H1 (cell line): ENCODE data around the gene RAB40B. TPM values are rescaled to one million over a fixed set of nuclear protein-coding genes. Genes with fewer than 3 reads are reported as not detected.

ENCODE experiments used
- CTCF ChIA-PET: fragments of 300-600 bp; sonication (Branson Sonifier 250); formaldehyde crosslinking; loops from one replicate; lab custom pipeline; 2021; ENCODE audit not compliant: partially characterized antibody; lab: Charles Lee
- POLR2A ChIA-PET: fragments of 300-600 bp; sonication (Branson Sonifier 250); formaldehyde crosslinking; loops from one replicate; lab custom pipeline; 2021; ENCODE audit warnings: inconsistent platforms; ENCODE audit not compliant: partially characterized antibody; lab: Charles Lee
- DNase-seq, 2 experiments: peaks; one replicate each; pipeline versions ENCODE4 v3.0.0 to v3.0.0-alpha.2; 2010 to 2022; ENCODE audit warnings: low spot score in 2 of 2, low read depth in 1 of 2, mixed read lengths in 1 of 2
- FAIRE-seq: peaks from 2 replicates; lab custom pipeline; 2011; peaks lifted over from hg19 to GRCh38; lab: Jason Lieb, UNC
- H2AFZ ChIP-seq: 2 replicates; pipeline ENCODE4 v1.8.1; 2012; ENCODE audit warnings: low read length, inconsistent platforms
- H2AK5ac ChIP-seq: 2 replicates; pipeline ENCODE4 v1.6.1; 2013; ENCODE audit warnings: low read depth, low read length
- H2BK120ac ChIP-seq: replicated peaks from 2 replicates; pipeline ENCODE3; 2013; ENCODE audit warnings: low read depth, low read length, inconsistent platforms
- H2BK12ac ChIP-seq: 2 replicates; pipeline ENCODE4 v1.6.1; 2013; ENCODE audit warnings: low read depth, low read length
- H2BK15ac ChIP-seq: 2 replicates; pipeline ENCODE4 v1.6.1; 2013; ENCODE audit warnings: low read length
- H2BK20ac ChIP-seq: 2 replicates; pipeline ENCODE4 v1.6.1; 2013; ENCODE audit warnings: low read length
- H2BK5ac ChIP-seq: 2 replicates; pipeline ENCODE4 v1.6.1; 2013; ENCODE audit warnings: low read depth, low read length
- H3K14ac ChIP-seq: 2 replicates; pipeline ENCODE4 v1.6.1; 2013; ENCODE audit warnings: inconsistent platforms; ENCODE audit not compliant: insufficient read length
- H3K18ac ChIP-seq: 2 replicates; pipeline ENCODE4 v1.6.1; 2013; ENCODE audit warnings: low read length; ENCODE audit errors: extremely low read depth
- H3K23ac ChIP-seq: 2 replicates; pipeline ENCODE4 v1.6.1; 2013; ENCODE audit warnings: inconsistent platforms; ENCODE audit not compliant: insufficient read length
- H3K23me2 ChIP-seq: 2 replicates; pipeline ENCODE4 v1.6.1; 2013; ENCODE audit warnings: low read depth, low read length
- H3K27ac ChIP-seq: 2 replicates; pipeline ENCODE4 v1.6.1; 2011; ENCODE audit warnings: low read depth, low read length, inconsistent platforms
- H3K27me3 ChIP-seq, 4 experiments: replicated peaks in 1 of 4; 1 replicate in 1 of 4; 2 replicates in 3 of 4; pipeline versions ENCODE4 v1.6.1 to v1.8.1; 2011 to 2013; ENCODE audit warnings: low read length in 3 of 4, mild to moderate bottlenecking in 3 of 4, inconsistent platforms in 2 of 4, mixed read lengths in 2 of 4, moderate library complexity in 1 of 4; ENCODE audit not compliant: control insufficient read depth in 3 of 4, insufficient read depth in 3 of 4; ENCODE audit errors: extremely low read depth in 1 of 4
- H3K36me3 ChIP-seq, 4 experiments: 2 replicates each; pipeline versions ENCODE4 v1.6.1 to v1.8.1; 2011 to 2013; ENCODE audit warnings: mild to moderate bottlenecking in 4 of 4, low read length in 3 of 4, moderate library complexity in 2 of 4, control low read depth in 1 of 4, inconsistent platforms in 1 of 4; ENCODE audit not compliant: insufficient read depth in 4 of 4, control insufficient read depth in 2 of 4
- H3K4ac ChIP-seq: replicated peaks from 2 replicates; pipeline ENCODE3; 2013; ENCODE audit warnings: low read length, low read depth, mixed read lengths, inconsistent platforms; ENCODE audit not compliant: insufficient read length
- H3K4me1 ChIP-seq, 4 experiments: replicated peaks in 1 of 4; 1 replicate in 1 of 4; 2 replicates in 3 of 4; pipeline versions ENCODE4 v1.6.1 to v1.8.1; 2011 to 2013; ENCODE audit warnings: low read length in 3 of 4, inconsistent platforms in 2 of 4, mixed read lengths in 1 of 4; ENCODE audit not compliant: insufficient read depth in 4 of 4, control insufficient read depth in 3 of 4
- H3K4me2 ChIP-seq, 2 experiments: 2 replicates each; pipeline versions ENCODE4 v1.6.1 to v1.8.1; 2011 to 2013; ENCODE audit warnings: low read depth in 2 of 2, low read length in 2 of 2, control low read depth in 1 of 2, inconsistent platforms in 1 of 2, mild to moderate bottlenecking in 1 of 2; ENCODE audit not compliant: insufficient read depth in 1 of 2
- H3K4me3 ChIP-seq, 4 experiments: fragments of 200-600, 300-600 bp in 1 of 4; sonication (generic), shearing (Covaris generic), sonication (Bioruptor Twin) in 1 of 4; 2 replicates each; pipeline versions ENCODE4 v1.5.1 to v1.8.1; 2011 to 2016; ENCODE audit warnings: low read length in 4 of 4, low read depth in 3 of 4, control low read depth in 2 of 4, inconsistent platforms in 2 of 4, mild to moderate bottlenecking in 2 of 4, mixed read lengths in 1 of 4, moderate library complexity in 1 of 4; ENCODE audit not compliant: insufficient read depth in 2 of 4; ENCODE audit errors: extremely low read depth in 1 of 4
- H3K56ac ChIP-seq: replicated peaks from 2 replicates; pipeline ENCODE3; 2013; ENCODE audit warnings: low read depth, mild to moderate bottlenecking, mixed read lengths, low read length, inconsistent platforms; ENCODE audit not compliant: insufficient read length
- H3K79me1 ChIP-seq: 2 replicates; pipeline ENCODE4 v1.6.1; 2013; ENCODE audit warnings: low read depth, low read length, control low read depth
- H3K79me2 ChIP-seq, 2 experiments: 2 replicates each; pipeline versions ENCODE4 v1.6.1 to v1.8.1; 2012 to 2013; ENCODE audit warnings: low read length in 2 of 2, mild to moderate bottlenecking in 2 of 2, inconsistent platforms in 1 of 2; ENCODE audit not compliant: insufficient read depth in 2 of 2, control insufficient read depth in 1 of 2
- H3K9ac ChIP-seq, 4 experiments: replicated peaks in 1 of 4; 1 replicate in 1 of 4; 2 replicates in 3 of 4; pipeline versions ENCODE4 v1.6.1 to v1.8.1; 2011 to 2013; ENCODE audit warnings: low read depth in 3 of 4, low read length in 3 of 4, control low read depth in 2 of 4, mild to moderate bottlenecking in 2 of 4, moderate library complexity in 2 of 4, inconsistent platforms in 1 of 4; ENCODE audit errors: extremely low read depth in 1 of 4
- H3K9me3 ChIP-seq, 2 experiments: 2 replicates each; pipeline versions ENCODE4 v1.6.1 to v1.8.1; 2012 to 2013; ENCODE audit warnings: mild to moderate bottlenecking in 2 of 2, moderate library complexity in 2 of 2, control low read depth in 1 of 2, inconsistent platforms in 1 of 2, low read depth in 1 of 2, low read length in 1 of 2, mixed read lengths in 1 of 2; ENCODE audit not compliant: insufficient read depth in 2 of 2
- H4K20me1 ChIP-seq, 2 experiments: replicated peaks in 1 of 2; 2 replicates each; pipeline versions ENCODE3 to v1.8.1; 2011 to 2013; ENCODE audit warnings: inconsistent platforms in 2 of 2, low read length in 2 of 2, mild to moderate bottlenecking in 1 of 2; ENCODE audit not compliant: insufficient read depth in 2 of 2, control insufficient read depth in 1 of 2
- H4K5ac ChIP-seq: 2 replicates; pipeline ENCODE4 v1.6.1; 2013; ENCODE audit warnings: low read length, low read depth, mixed read lengths, inconsistent platforms; ENCODE audit not compliant: insufficient read length
- H4K8ac ChIP-seq: 2 replicates; pipeline ENCODE4 v1.8.0; 2013; ENCODE audit warnings: mild to moderate bottlenecking, moderate library complexity, low read length, inconsistent platforms; ENCODE audit not compliant: insufficient read depth; ENCODE audit errors: extremely low read depth
- H4K91ac ChIP-seq: replicated peaks from 2 replicates; pipeline ENCODE3; 2013; ENCODE audit warnings: low read length, mixed read lengths, inconsistent platforms; ENCODE audit not compliant: insufficient read length
- CEBPB ChIP-seq: IDR thresholded peaks from 2 replicates; pipeline ENCODE4 v1.6.1; 2012; ENCODE audit warnings: low read depth, low read length
- KDM5A ChIP-seq: fragments of 200-600 bp; IDR thresholded peaks from 2 replicates; pipeline ENCODE4 v1.7.1; 2012; ENCODE audit warnings: mild to moderate bottlenecking, low read length, inconsistent platforms, mixed read lengths
- RFX5 ChIP-seq: IDR thresholded peaks from 2 replicates; pipeline ENCODE4 v1.6.1; 2011; ENCODE audit warnings: low read depth, low read length, improper control_type of control experiment, borderline replicate concordance
- RNF2 ChIP-seq: fragments of 200-900, 300-1000 bp; sonication (generic); IDR thresholded peaks from 2 replicates; pipeline ENCODE4 v1.7.1; 2016; ENCODE audit warnings: borderline replicate concordance, low read depth, mild to moderate bottlenecking, antibody characterized with exemption, low read length; ENCODE audit not compliant: poor library complexity, severe bottlenecking; ENCODE audit errors: missing control alignments
- RXRA ChIP-seq: IDR thresholded peaks from 2 replicates; pipeline ENCODE4 v1.6.1; 2011; ENCODE audit warnings: low read depth, mild to moderate bottlenecking, low read length, moderate library complexity; ENCODE audit not compliant: insufficient read depth
- TBP ChIP-seq: IDR thresholded peaks from 2 replicates; pipeline ENCODE4 v1.6.1; 2011; ENCODE audit warnings: low read depth, low read length, improper control_type of control experiment
- YY1 ChIP-seq: IDR thresholded peaks from 2 replicates; pipeline ENCODE4 v1.6.1; 2011; ENCODE audit warnings: low read depth, mild to moderate bottlenecking, low read length
- ZNF274 ChIP-seq: IDR thresholded peaks from 2 replicates; pipeline ENCODE4 v1.7.0; 2012; ENCODE audit warnings: low read length, borderline replicate concordance; ENCODE audit errors: extremely low read depth
- WGBS, 2 experiments: shearing (Covaris generic) in 1 of 2; methylation state at CpG; one replicate each; pipeline versions ENCODE4 v1.1.6 to v1.1.7; 2013 to 2015; ENCODE audit warnings: low lambda C conversion rate in 2 of 2, mixed read lengths in 2 of 2, inconsistent platforms in 1 of 2, low coverage in 1 of 2, missing lambda C conversion rate in 1 of 2; ENCODE audit not compliant: insufficient replicate concordance in 2 of 2, insufficient coverage in 1 of 2, insufficient read length in 1 of 2; ENCODE audit errors: extremely low coverage in 1 of 2, missing lambda C conversion rate in 1 of 2; 5-methylcytosine and 5-hydroxymethylcytosine counted together
- polyA plus RNA-seq, 7 experiments: library from polyadenylated mRNA; depleted of rRNA in 3 of 7; stranded (reverse) in 5 of 7; unstranded in 2 of 7; fragments of >200 nt in 5 of 7; fragments of 200-250 nt in 2 of 7; gene quantifications; 1 replicate in 5 of 7; 2 replicates in 1 of 7; 4 replicates in 1 of 7; pipeline versions ENCODE4 v1.2.1 to v1.2.3, GENCODE V29; 2011 to 2013; ENCODE audit warnings: missing spikeins in 2 of 7, mixed read lengths in 2 of 7
- total RNA-seq: library from RNA; stranded (reverse); fragmentation: NEBNext Ultra II Directional; extraction: Animal tissue kit (Norgen Biotek cat#: 25700); gene quantifications from 2 replicates; pipeline ENCODE4 v1.2.1, GENCODE V29; 2021
- TF ChIP-seq, protein P1 (sequence below): IDR thresholded peaks from 2 replicates; pipeline ENCODE4 v1.6.1; 2012; ENCODE audit warnings: low read length, inconsistent platforms

RAB40B gene
- total and polyA plus RNA-seq, 2 of the 8 experiments (the other 6 are each of a cell fraction or from before 2014, with no cell fraction given), result 3.1 to 4.6 TPM

DNA sequence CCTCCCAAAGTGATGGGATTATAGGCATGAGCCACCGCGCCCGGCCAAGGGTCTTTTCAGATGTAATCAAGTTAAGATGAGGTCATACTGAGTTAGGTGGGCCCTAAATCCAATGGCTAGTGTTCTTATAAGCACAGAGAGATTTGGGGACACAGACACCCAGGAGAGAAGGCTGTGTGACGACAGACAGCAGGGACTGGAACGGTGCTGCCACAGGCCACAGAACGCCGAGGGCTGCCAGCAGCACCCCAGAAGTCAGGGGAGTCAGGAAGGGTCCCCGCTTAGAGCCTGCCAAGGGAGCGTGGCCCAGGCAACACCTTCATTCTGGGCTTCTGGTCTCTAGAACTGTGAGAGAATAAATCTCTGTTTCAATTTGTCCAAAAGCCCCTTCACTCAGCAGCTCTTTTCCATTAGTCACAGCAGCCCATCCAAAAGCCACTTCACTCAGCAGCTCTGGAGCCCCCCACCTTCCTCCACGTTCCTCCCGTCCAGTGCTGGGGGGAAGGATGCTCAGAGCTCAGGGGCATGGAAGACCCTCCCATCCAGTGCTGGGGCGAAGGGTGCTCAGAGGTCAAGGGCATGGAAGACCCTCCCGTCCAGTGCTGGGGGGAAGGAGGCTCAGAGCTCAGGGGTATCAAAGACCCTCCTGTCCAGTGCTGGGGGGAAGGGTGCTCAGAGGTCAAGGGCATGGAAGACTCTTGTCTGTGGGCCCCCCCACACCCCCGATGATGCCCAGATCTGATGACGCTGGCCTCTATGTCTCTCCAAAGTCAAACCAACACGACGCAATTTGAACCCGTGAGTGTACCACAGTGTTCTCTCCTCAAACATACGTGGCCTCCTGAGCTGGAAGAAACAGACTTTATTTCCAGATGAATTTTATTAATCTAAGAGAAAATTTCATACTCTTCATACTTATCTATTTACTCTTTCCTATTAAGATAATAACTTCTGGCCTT is 11.9 kb downstream of the RAB40B start:
- Histone ChIP-seq H3K4ac (no peak overlapping the region), H2BK5ac (no peak overlapping the region), H2BK12ac (no peak overlapping the region), H3K56ac (no peak overlapping the region), H3K4me3 (no peak overlapping the region), H3K9ac (no peak overlapping the region), H2BK15ac (no peak overlapping the region), H3K27ac (no peak overlapping the region), H3K14ac (no peak overlapping the region), H4K5ac (no peak overlapping the region), H3K4me2 (no peak overlapping the region), H3K79me1 (no peaks in the 10 kb centered on the region), H3K23me2 (no peaks in the 10 kb centered on the region), H2AK5ac (no peak overlapping the region), H2BK120ac (no peak overlapping the region), H4K91ac (no peak overlapping the region), H3K9me3 (no peaks in the 10 kb centered on the region; a peak in 1 of 4 replicates), H2BK20ac (no peak overlapping the region), H4K8ac (no peak overlapping the region), H3K36me3 (no peaks in the 10 kb centered on the region), H4K20me1 (peaks cover 0 to 1% of the 10 kb centered on the region in 2 experiments), H3K27me3 (no peaks in the 10 kb centered on the region; a peak in 1 of 7 replicates), H3K4me1 (no peaks in the 10 kb centered on the region; a peak in 1 of 7 replicates), H3K23ac (no peak overlapping the region), H3K79me2 (no peaks in the 10 kb centered on the region), H3K18ac (no peak overlapping the region), H2AFZ (no peak overlapping the region)
- 86% methylated on average over 19 of the region's 19 CpGs; no CpG with 5 or more reads in 1 of the 2 experiments for WGBS, 2 experiments
- ChIA-PET CTCF (interaction anchor here (0.8 to 3.7 kb wide), 5 partner anchors 18 to 228 kb away, joined by 3 to 15 read pairs (median 3); no protein-coding TSS in a partner anchor), POLR2A (interaction anchor here (0.8 to 1.5 kb wide), 3 partner anchors 11 to 49 kb away, joined by 3 to 5 read pairs (median 3); partner anchors contain the start of gene FN3K)
- no peak for FAIRE-seq
- no peak for DNase-seq
- no peak for TF ChIP-seq ZNF274
- no peak for TF ChIP-seq CEBPB
- no peak for TF ChIP-seq RXRA
- TF ChIP-seq RNF2, result no peak
- no peak for TF ChIP-seq TBP
- no peak for TF ChIP-seq YY1
- TF ChIP-seq, protein P1, sequence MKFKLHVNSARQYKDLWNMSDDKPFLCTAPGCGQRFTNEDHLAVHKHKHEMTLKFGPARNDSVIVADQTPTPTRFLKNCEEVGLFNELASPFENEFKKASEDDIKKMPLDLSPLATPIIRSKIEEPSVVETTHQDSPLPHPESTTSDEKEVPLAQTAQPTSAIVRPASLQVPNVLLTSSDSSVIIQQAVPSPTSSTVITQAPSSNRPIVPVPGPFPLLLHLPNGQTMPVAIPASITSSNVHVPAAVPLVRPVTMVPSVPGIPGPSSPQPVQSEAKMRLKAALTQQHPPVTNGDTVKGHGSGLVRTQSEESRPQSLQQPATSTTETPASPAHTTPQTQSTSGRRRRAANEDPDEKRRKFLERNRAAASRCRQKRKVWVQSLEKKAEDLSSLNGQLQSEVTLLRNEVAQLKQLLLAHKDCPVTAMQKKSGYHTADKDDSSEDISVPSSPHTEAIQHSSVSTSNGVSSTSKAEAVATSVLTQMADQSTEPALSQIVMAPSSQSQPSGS, result no peak
- no peak for TF ChIP-seq KDM5A
- TF ChIP-seq RFX5, result no peak
